Endothelial cell of umbilical vein (primary cell): ENCODE data around the gene INIP. TPM values are rescaled to one million over a fixed set of nuclear protein-coding genes. Genes with fewer than 3 reads are reported as not detected.

Source experiments
- BruUV-seq: library from RNA; stranded (reverse); fragments of 400-500 nt; replicated peaks from 2 replicates; lab custom pipeline; 2021; lab: Mats Ljungman, UMichigan
- CTCF ChIA-PET: fragments of 300-600, 350-600 bp; sonication (Branson Sonifier 250); formaldehyde crosslinking; loops from one replicate; lab custom pipeline; 2021; ENCODE audit warnings: antibody characterized with exemption, inconsistent platforms; lab: Charles Lee
- POLR2A ChIA-PET: fragments of 300-600, 350-600 bp; sonication (Branson Sonifier 250); formaldehyde crosslinking; loops from one replicate; lab custom pipeline; 2021; ENCODE audit warnings: antibody characterized with exemption, inconsistent platforms; lab: Charles Lee
- DNase-seq: peaks from one replicate; pipeline ENCODE4 v3.0.0-alpha.2; 2011; ENCODE audit warnings: low read depth, low spot score
- FAIRE-seq: peaks from 2 replicates; lab custom pipeline; 2011; peaks lifted over from hg19 to GRCh38; lab: Jason Lieb, UNC
- H2AFZ ChIP-seq: 2 replicates; pipeline ENCODE4 v1.6.0; 2012; ENCODE audit warnings: low read depth, low read length, control low read depth, inconsistent platforms
- H3K27ac ChIP-seq: 2 replicates; pipeline ENCODE4 v1.5.1; 2011; ENCODE audit warnings: low read depth, mild to moderate bottlenecking, control low read depth, low read length, moderate library complexity; ENCODE audit not compliant: insufficient read depth
- H3K27me3 ChIP-seq, 2 experiments: 2 replicates each; pipeline versions ENCODE4 v1.6.0 to v1.6.1; 2011; ENCODE audit warnings: low read length in 2 of 2, mixed read lengths in 1 of 2; ENCODE audit not compliant: control insufficient read depth in 2 of 2, insufficient read depth in 2 of 2
- H3K36me3 ChIP-seq, 2 experiments: 2 replicates in 1 of 2; 3 replicates in 1 of 2; pipeline ENCODE4 v1.5.1; 2011; ENCODE audit warnings: low read length in 2 of 2, mild to moderate bottlenecking in 1 of 2, moderate library complexity in 1 of 2; ENCODE audit not compliant: control insufficient read depth in 2 of 2, insufficient read depth in 2 of 2; ENCODE audit errors: extremely low read depth in 1 of 2
- H3K4me1 ChIP-seq: 3 replicates; pipeline ENCODE4 v1.5.1; 2011; ENCODE audit warnings: mild to moderate bottlenecking, low read length; ENCODE audit not compliant: control insufficient read depth, insufficient read depth; ENCODE audit errors: extremely low read depth
- H3K4me2 ChIP-seq: 2 replicates; pipeline ENCODE4 v1.6.1; 2011; ENCODE audit warnings: low read length, control low read depth, mixed read lengths; ENCODE audit not compliant: insufficient read depth
- H3K4me3 ChIP-seq, 3 experiments: fragments of 200-600 bp in 1 of 3; sonication (generic), shearing (Covaris generic) in 1 of 3; replicated peaks in 1 of 3; 2 replicates each; pipeline ENCODE4 v1.5.1; 2011 to 2016; ENCODE audit warnings: control low read depth in 3 of 3, low read length in 3 of 3, mild to moderate bottlenecking in 2 of 3, inconsistent platforms in 1 of 3, low read depth in 1 of 3, moderate library complexity in 1 of 3; ENCODE audit not compliant: insufficient read depth in 1 of 3
- H3K79me2 ChIP-seq: 2 replicates; pipeline ENCODE4 v1.6.0; 2012; ENCODE audit warnings: low read length, inconsistent platforms; ENCODE audit not compliant: control insufficient read depth, insufficient read depth
- H3K9ac ChIP-seq: replicated peaks from 2 replicates; pipeline ENCODE3; 2011; ENCODE audit warnings: low read length, control low read depth; ENCODE audit not compliant: insufficient read depth; ENCODE audit errors: extremely low read depth
- H3K9me1 ChIP-seq: replicated peaks from 3 replicates; pipeline ENCODE4 v1.6.0; 2011; ENCODE audit warnings: mild to moderate bottlenecking, low read length; ENCODE audit not compliant: control insufficient read depth, insufficient read depth; ENCODE audit errors: extremely low read depth
- H3K9me3 ChIP-seq: replicated peaks from 2 replicates; pipeline ENCODE4 v1.5.1; 2012; ENCODE audit warnings: low read length, inconsistent platforms; ENCODE audit not compliant: control insufficient read depth, insufficient read depth
- H4K20me1 ChIP-seq: replicated peaks from 2 replicates; pipeline ENCODE3; 2011; ENCODE audit warnings: mild to moderate bottlenecking, low read length; ENCODE audit not compliant: control insufficient read depth, insufficient read depth; ENCODE audit errors: extremely low read depth
- CTCF ChIP-seq, 2 donors: IDR thresholded peaks; 1 replicate in 1 of 2; 2 replicates in 1 of 2; pipeline ENCODE4 v1.5.1; 2011; ENCODE audit warnings: low read length in 2 of 2, mild to moderate bottlenecking in 2 of 2, moderate library complexity in 2 of 2, control low read depth in 1 of 2, inconsistent platforms in 1 of 2, low read depth in 1 of 2; ENCODE audit not compliant: insufficient read depth in 1 of 2; ENCODE audit errors: extremely low read depth in 1 of 2
- EZH2 ChIP-seq: IDR thresholded peaks from 2 replicates; pipeline ENCODE4 v1.6.1; 2012; ENCODE audit warnings: borderline replicate concordance, low read depth, mild to moderate bottlenecking, moderate library complexity, low read length, inconsistent platforms; ENCODE audit not compliant: severe bottlenecking
- FOS ChIP-seq: IDR thresholded peaks from 2 replicates; pipeline ENCODE4 v1.6.1; 2011; ENCODE audit warnings: mild to moderate bottlenecking, low read length, moderate library complexity, borderline replicate concordance; ENCODE audit not compliant: insufficient read depth
- GATA2 ChIP-seq: IDR thresholded peaks from 2 replicates; pipeline ENCODE4 v1.7.0; 2011; ENCODE audit warnings: low read depth, mild to moderate bottlenecking, moderate library complexity, mixed read lengths, low read length; ENCODE audit not compliant: insufficient read length, insufficient read depth
- JUN ChIP-seq: IDR thresholded peaks from 2 replicates; pipeline ENCODE4 v1.6.1; 2011; ENCODE audit warnings: borderline replicate concordance, low read depth; ENCODE audit not compliant: insufficient read length, insufficient read depth
- MYC ChIP-seq: IDR thresholded peaks from one replicate; pipeline ENCODE4 v1.6.1; 2011; ENCODE audit warnings: mild to moderate bottlenecking, low read depth, low read length
- POLR2A ChIP-seq: IDR thresholded peaks from 2 replicates; pipeline ENCODE4 v1.6.1; 2012; ENCODE audit warnings: low read depth, mild to moderate bottlenecking, control low read depth, low read length
- POLR2AphosphoS5 ChIP-seq: IDR thresholded peaks from 2 replicates; pipeline ENCODE4 v1.6.1; 2012; ENCODE audit warnings: low read depth, mild to moderate bottlenecking, control low read depth, low read length, moderate library complexity; ENCODE audit not compliant: insufficient read depth
- dilution Hi-C: fragments of 300-500 bp; cut with MboI; formaldehyde crosslinking; loops from one replicate; pipeline ENCODE4 v1.15.0; 2019; ENCODE audit warnings: low sequenced_read_pairs; ENCODE audit not compliant: extremely low pct_ligation_motif_present
- intact Hi-C: fragments of 100-400 bp; cut with micrococcal nuclease; formaldehyde crosslinking; loops from one replicate; pipeline ENCODE4 v1.10.0; 2022
- polyA plus RNA-seq, 4 experiments: library from polyadenylated mRNA; depleted of rRNA in 3 of 4; stranded (reverse) in 3 of 4; unstranded in 1 of 4; fragments of >200 nt; gene quantifications; 2 replicates each; pipeline versions ENCODE4 v1.2.1 to v1.2.3, GENCODE V29; 2011 to 2012; ENCODE audit warnings: missing spikeins in 1 of 4
- total RNA-seq: library from RNA; stranded (reverse); gene quantifications from 2 replicates; pipeline ENCODE4 v1.2.3, GENCODE V29; 2021
- TF ChIP-seq, protein P1 (sequence below): IDR thresholded peaks from 2 replicates; pipeline ENCODE4 v1.6.1; 2011; ENCODE audit not compliant: insufficient read depth, insufficient read length

INIP gene
- total and polyA plus RNA-seq, 2 donors (not counting 3 experiments of a cell fraction or from before 2014, with no cell fraction given), result 12.3 to 25.7 TPM

- ChIA-PET CTCF (interaction anchor here (1.1 to 1.6 kb wide), 4 partner anchors 10 to 69 kb away, joined by 4 to 5 read pairs (median 4); no protein-coding TSS in a partner anchor), POLR2A (no interaction called here)
- Histone ChIP-seq H3K36me3 (no peaks in the 10 kb centered on the region), H3K9me1 (no peaks in the 10 kb centered on the region), H3K4me3 (peak overlapping the region; percentile 47 to 98 (median 58)), H3K79me2 (no peaks in the 10 kb centered on the region), H3K4me2 (no peak overlapping the region), H3K9ac (peak overlapping the region; percentile 56), H3K9me3 (no peaks in the 10 kb centered on the region), H3K4me1 (peaks cover 10% of the 10 kb centered on the region), H3K27me3 (no peaks in the 10 kb centered on the region), H3K27ac (no peak overlapping the region), H4K20me1 (no peaks in the 10 kb centered on the region), H2AFZ (peak overlapping the region; percentile 74)
- TF ChIP-seq, protein P1, sequence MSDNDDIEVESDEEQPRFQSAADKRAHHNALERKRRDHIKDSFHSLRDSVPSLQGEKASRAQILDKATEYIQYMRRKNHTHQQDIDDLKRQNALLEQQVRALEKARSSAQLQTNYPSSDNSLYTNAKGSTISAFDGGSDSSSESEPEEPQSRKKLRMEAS, result no peak
- TF ChIP-seq EZH2 (no peak), FOS (no peak), POLR2AphosphoS5 (no peak)
- intact Hi-C loops, result loop anchor here (1.0 to 5.0 kb wide), 2 partner anchors 32 to 152 kb away; partner anchors contain the start of gene INIP
- dilution Hi-C loops, result no loop called here
- FAIRE-seq (no peak), DNase-seq (no peak)
- BruUV-seq, result no TSS peak
Measured at GRCh38 chr9:112750764-112751055, 32.8 kb upstream of the INIP start.

DNA sequence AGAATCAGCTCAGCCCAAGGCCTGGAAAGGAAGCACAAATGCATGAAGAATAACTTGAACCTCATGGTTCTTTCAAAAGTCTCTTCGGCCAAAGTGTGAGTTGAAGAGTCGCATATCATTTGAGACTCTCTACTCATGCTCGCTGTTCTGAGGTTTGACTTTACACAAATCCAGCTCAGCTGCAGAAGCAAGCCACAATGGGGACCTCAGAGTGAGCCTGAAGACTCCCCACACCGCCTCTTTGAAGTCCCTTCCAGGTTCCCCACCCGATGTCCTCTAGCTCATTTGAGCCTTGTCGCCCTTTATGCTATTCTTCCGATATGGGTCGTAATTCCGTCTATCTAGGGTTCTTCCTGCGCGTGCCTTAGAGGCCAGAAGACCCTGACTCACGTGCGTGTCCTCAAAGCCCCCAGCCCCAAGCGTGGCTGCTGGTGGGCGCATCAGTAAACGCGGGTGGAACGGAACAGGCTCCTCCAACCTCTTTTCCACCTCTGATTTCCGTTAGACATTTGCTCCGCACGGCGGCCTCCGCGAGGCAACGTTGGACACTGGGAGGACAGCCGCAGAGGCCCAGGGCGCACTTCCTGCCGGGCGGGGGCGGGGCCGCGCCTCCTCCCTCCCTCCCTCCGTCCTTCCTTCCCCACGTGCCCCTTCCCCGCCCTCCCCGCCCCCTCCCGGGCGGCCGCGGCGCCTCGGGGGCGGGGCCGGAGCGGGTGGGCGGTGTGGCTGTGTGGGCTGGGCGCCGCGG lies 32.3 kb upstream of the INIP start, which contains the start of gene SNX30:
Gene SNX30 (plus strand): TSS at position 745 of the 748 bp plus-strand sequence. CDS start 242 bp downstream, outside the sequence.
- intact Hi-C loops (loop anchor here (1.0 to 5.0 kb wide), 2 partner anchors 32 to 152 kb away; partner anchors contain the start of gene INIP), dilution Hi-C loops (no loop called here)
- Histone ChIP-seq H3K27ac (no peak within 1 kb of the TSS), H3K4me1 (peaks cover 10% of the 10 kb centered on the region), H3K27me3 (no peaks in the 10 kb centered on the region), H3K79me2 (no peaks in the 10 kb centered on the region), H3K9me1 (no peaks in the 10 kb centered on the region), H3K4me3 (peak within 1 kb of the TSS; percentile 47 to 98 (median 58)), H3K4me2 (peak within 1 kb of the TSS; percentile 72), H3K9ac (peak within 1 kb of the TSS; percentile 56), H4K20me1 (no peaks in the 10 kb centered on the region), H3K9me3 (no peaks in the 10 kb centered on the region), H2AFZ (peak within 1 kb of the TSS; percentile 81), H3K36me3 (no peaks in the 10 kb centered on the region)
- BruUV-seq, result TSS peak; percentile 80
- peak; percentile 74 for FAIRE-seq
- no peak for TF ChIP-seq FOS
- peak; percentile 81 for TF ChIP-seq POLR2AphosphoS5
- TF ChIP-seq MYC, result peak; percentile 43
- TF ChIP-seq, protein P1, result no peak
- TF ChIP-seq POLR2A, result peak; percentile 85
- TF ChIP-seq CTCF (IDR thresholded peaks at IDR 0.05; ENCODE audit: extremely low read depth in 1 of 2, insufficient read depth in 1 of 2, low read depth in 1 of 2, low read length in 2 of 2), result no peak
- TF ChIP-seq GATA2, result no peak
- no peak for TF ChIP-seq JUN
- TF ChIP-seq EZH2, result no peak
- peak; percentile 81 for DNase-seq
- POLR2A ChIA-PET, result no interaction called here
- CTCF ChIA-PET, result interaction anchor here (1.3 to 1.6 kb wide), 3 partner anchors 11 to 70 kb away, joined by 4 read pairs; no protein-coding TSS in a partner anchor
